Liver (tissue), 9 donors: Measurements from ENCODE around the gene MCU. TPM values are rescaled to one million over a fixed set of nuclear protein-coding genes. Genes with fewer than 3 reads are reported as not detected.

Experiments used
- DNase-seq: peaks from one replicate; pipeline ENCODE4 v3.0.0-alpha.2; 2017; ENCODE audit warnings: low spot score
- H3K27ac ChIP-seq, 2 donors: one replicate each; pipeline ENCODE4 v1.7.0; 2013; ENCODE audit warnings: inconsistent platforms in 2 of 2, low read length in 2 of 2, control low read depth in 1 of 2, low read depth in 1 of 2, mild to moderate bottlenecking in 1 of 2
- H3K27me3 ChIP-seq, 4 donors: one replicate each; pipeline versions ENCODE4 v1.6.1 to v1.7.0; 2013; ENCODE audit warnings: low read length in 3 of 4, inconsistent platforms in 1 of 4, mild to moderate bottlenecking in 1 of 4, moderate library complexity in 1 of 4; ENCODE audit not compliant: control insufficient read depth in 4 of 4, insufficient read depth in 4 of 4
- H3K36me3 ChIP-seq, 4 donors: one replicate each; pipeline versions ENCODE4 v1.6.1 to v1.7.0; 2013; ENCODE audit warnings: low read length in 3 of 4, mild to moderate bottlenecking in 3 of 4, low read depth in 1 of 4, moderate library complexity in 1 of 4; ENCODE audit not compliant: control insufficient read depth in 4 of 4, insufficient read depth in 3 of 4
- H3K4me1 ChIP-seq, 4 donors: one replicate each; pipeline versions ENCODE4 v1.6.1 to v1.7.0; 2013; ENCODE audit warnings: low read length in 3 of 4, mild to moderate bottlenecking in 3 of 4, moderate library complexity in 1 of 4; ENCODE audit not compliant: control insufficient read depth in 4 of 4, insufficient read depth in 4 of 4
- H3K4me3 ChIP-seq, 3 donors: one replicate each; pipeline versions ENCODE4 v1.6.1 to v1.7.0; 2013; ENCODE audit warnings: low read length in 3 of 3, control low read depth in 1 of 3, low read depth in 1 of 3, mild to moderate bottlenecking in 1 of 3
- H3K9ac ChIP-seq, 2 donors: one replicate each; pipeline ENCODE4 v1.7.0; 2013; ENCODE audit warnings: low read length in 2 of 2, mild to moderate bottlenecking in 2 of 2, moderate library complexity in 2 of 2, control low read depth in 1 of 2, low read depth in 1 of 2
- H3K9me3 ChIP-seq, 4 donors: one replicate each; pipeline versions ENCODE4 v1.6.1 to v1.7.0; 2013; ENCODE audit warnings: low read length in 3 of 4; ENCODE audit not compliant: control insufficient read depth in 4 of 4
- EGR1 ChIP-seq, 2 donors: IDR thresholded peaks; 2 replicates each; pipeline ENCODE4 v1.6.1; 2016 to 2018; ENCODE audit warnings: antibody characterized with exemption in 2 of 2, low read depth in 2 of 2
- FOXA1 ChIP-seq: IDR thresholded peaks from 2 replicates; pipeline ENCODE4 v1.6.1; 2016; ENCODE audit warnings: antibody characterized with exemption
- GABPA ChIP-seq, 2 donors: IDR thresholded peaks in 1 of 2; conservative IDR thresholded peaks in 1 of 2; 2 replicates each; pipeline ENCODE4 v1.6.1; 2016; ENCODE audit warnings: antibody characterized with exemption in 2 of 2, mild to moderate bottlenecking in 1 of 2, moderate library complexity in 1 of 2
- HNF4A ChIP-seq, 2 donors: conservative IDR thresholded peaks; 2 replicates each; pipeline ENCODE4 v1.6.1; 2016; ENCODE audit warnings: antibody characterized with exemption in 2 of 2, mild to moderate bottlenecking in 2 of 2
- HNF4G ChIP-seq: IDR thresholded peaks from 2 replicates; pipeline ENCODE4 v1.6.1; 2016; ENCODE audit warnings: antibody characterized with exemption
- MAX ChIP-seq: IDR thresholded peaks from 2 replicates; pipeline ENCODE4 v1.6.1; 2016; ENCODE audit warnings: antibody characterized with exemption
- NR2F2 ChIP-seq: IDR thresholded peaks from 2 replicates; pipeline ENCODE4 v1.6.1; 2016; ENCODE audit warnings: antibody characterized with exemption
- REST ChIP-seq: IDR thresholded peaks from 2 replicates; pipeline ENCODE4 v1.6.1; 2016; ENCODE audit warnings: antibody characterized with exemption, mild to moderate bottlenecking
- RXRA ChIP-seq, 2 donors: IDR thresholded peaks; 2 replicates each; pipeline ENCODE4 v1.6.1; 2017 to 2018; ENCODE audit warnings: antibody characterized with exemption in 2 of 2, mild to moderate bottlenecking in 1 of 2
- TAF1 ChIP-seq: conservative IDR thresholded peaks from 2 replicates; pipeline ENCODE4 v1.6.1; 2016; ENCODE audit warnings: antibody characterized with exemption, mild to moderate bottlenecking
- YY1 ChIP-seq: IDR thresholded peaks from 2 replicates; pipeline ENCODE4 v1.6.1; 2016; ENCODE audit warnings: antibody characterized with exemption, mild to moderate bottlenecking
- ZBTB33 ChIP-seq: IDR thresholded peaks from 2 replicates; pipeline ENCODE4 v1.6.1; 2016; ENCODE audit warnings: antibody characterized with exemption
- WGBS: extraction: QIAGEN DNeasy Blood & Tissue Kit; methylation state at CpG from one replicate; pipeline ENCODE4 v1.1.7; 2013; 5-methylcytosine and 5-hydroxymethylcytosine counted together
- polyA plus RNA-seq, 2 donors: library from polyadenylated mRNA; stranded (reverse) in 1 of 2; unstranded in 1 of 2; fragments of 200-250 nt in 1 of 2; fragments of >200 nt in 1 of 2; fragmentation: Nextera tagmentation in 1 of 2; extraction: Ambion mirVana in 1 of 2; gene quantifications; one replicate each; pipeline versions ENCODE4 v1.2.1 to v1.2.3, GENCODE V29; 2013 to 2015
- total RNA-seq, 2 donors: library from RNA; depleted of rRNA; stranded (reverse); fragments of >200 nt; gene quantifications; one replicate each; pipeline ENCODE4 v1.2.3, GENCODE V29; 2014
- donor health status: healthy.
- donor health status: healthy.
- donor health status: healthy.
- donor health status: healthy.
- donor health status: healthy.

MCU gene
- total and polyA plus RNA-seq, 4 donors = 6.4 to 13.0 (median 8.8) TPM

GRCh38 chr10:72842164-72842563 lies 150.2 kb downstream of the MCU start:
- Histone ChIP-seq H3K4me1 (no peaks in the 10 kb centered on the region), H3K27me3 (no peaks in the 10 kb centered on the region), H3K9ac (no peak overlapping the region), H3K27ac (no peak overlapping the region), H3K9me3 (no peaks in the 10 kb centered on the region), H3K36me3 (no peaks in the 10 kb centered on the region), H3K4me3 (no peak overlapping the region)
- no peak for DNase-seq
- no peak for TF ChIP-seq HNF4G
- TF ChIP-seq MAX = no peak
- no peak for TF ChIP-seq FOXA1
- no peak for TF ChIP-seq RXRA (IDR thresholded peaks at IDR 0.05)
- TF ChIP-seq EGR1 (IDR thresholded peaks at IDR 0.05; ENCODE audit: low read depth in 2 of 2) = no peak
- 96% methylated on average over 2 of the region's 2 CpGs for whole genome bisulfite sequencing

GRCh38 chr10:72846238-72846637 lies 154.3 kb downstream of the MCU start:
- 97% methylated on average over 7 of the region's 7 CpGs for WGBS

More at GRCh38 chr10:72846238-72846637, 154.3 kb downstream of the MCU start:
- Histone ChIP-seq H3K9me3 (no peaks in the 10 kb centered on the region), H3K4me1 (no peaks in the 10 kb centered on the region), H3K4me3 (no peak overlapping the region), H3K36me3 (no peaks in the 10 kb centered on the region), H3K27ac (no peak overlapping the region), H3K27me3 (no peaks in the 10 kb centered on the region), H3K9ac (no peak overlapping the region)
- no peak for DNase-seq
- no peak for TF ChIP-seq HNF4A (conservative IDR thresholded peaks at IDR 0.05)
- TF ChIP-seq YY1 = no peak
- TF ChIP-seq FOXA1 = no peak
- TF ChIP-seq REST = no peak
- no peak for TF ChIP-seq NR2F2
- TF ChIP-seq TAF1 = no peak
- no peak for TF ChIP-seq GABPA (IDR thresholded peaks at IDR 0.05 in 1 of 2, conservative IDR thresholded peaks at IDR 0.05 in 1 of 2)
- TF ChIP-seq ZBTB33 = no peak
- no peak for TF ChIP-seq EGR1 (IDR thresholded peaks at IDR 0.05; ENCODE audit: low read depth in 2 of 2)
- no peak for TF ChIP-seq HNF4G
- no peak for TF ChIP-seq MAX
